H1 (cell line): ENCODE measurements around the gene DLEC1. TPM values are rescaled to one million over a fixed set of nuclear protein-coding genes. Genes with fewer than 3 reads are reported as not detected.

ENCODE experiments used
- CTCF ChIA-PET: fragments of 300-600 bp; sonication (Branson Sonifier 250); formaldehyde crosslinking; loops from one replicate; lab custom pipeline; 2021; ENCODE audit not compliant: partially characterized antibody; lab: Charles Lee
- POLR2A ChIA-PET: fragments of 300-600 bp; sonication (Branson Sonifier 250); formaldehyde crosslinking; loops from one replicate; lab custom pipeline; 2021; ENCODE audit warnings: inconsistent platforms; ENCODE audit not compliant: partially characterized antibody; lab: Charles Lee
- DNase-seq, 2 experiments: peaks; one replicate each; pipeline versions ENCODE4 v3.0.0 to v3.0.0-alpha.2; 2010 to 2022; ENCODE audit warnings: low spot score in 2 of 2, low read depth in 1 of 2, mixed read lengths in 1 of 2
- FAIRE-seq: peaks from 2 replicates; lab custom pipeline; 2011; peaks lifted over from hg19 to GRCh38; lab: Jason Lieb, UNC
- H2AFZ ChIP-seq: 2 replicates; pipeline ENCODE4 v1.8.1; 2012; ENCODE audit warnings: low read length, inconsistent platforms
- H2AK5ac ChIP-seq: 2 replicates; pipeline ENCODE4 v1.6.1; 2013; ENCODE audit warnings: low read depth, low read length
- H2BK120ac ChIP-seq: replicated peaks from 2 replicates; pipeline ENCODE3; 2013; ENCODE audit warnings: low read depth, low read length, inconsistent platforms
- H2BK12ac ChIP-seq: 2 replicates; pipeline ENCODE4 v1.6.1; 2013; ENCODE audit warnings: low read depth, low read length
- H2BK15ac ChIP-seq: 2 replicates; pipeline ENCODE4 v1.6.1; 2013; ENCODE audit warnings: low read length
- H2BK20ac ChIP-seq: 2 replicates; pipeline ENCODE4 v1.6.1; 2013; ENCODE audit warnings: low read length
- H2BK5ac ChIP-seq: 2 replicates; pipeline ENCODE4 v1.6.1; 2013; ENCODE audit warnings: low read depth, low read length
- H3K14ac ChIP-seq: 2 replicates; pipeline ENCODE4 v1.6.1; 2013; ENCODE audit warnings: inconsistent platforms; ENCODE audit not compliant: insufficient read length
- H3K18ac ChIP-seq: 2 replicates; pipeline ENCODE4 v1.6.1; 2013; ENCODE audit warnings: low read length; ENCODE audit errors: extremely low read depth
- H3K23ac ChIP-seq: 2 replicates; pipeline ENCODE4 v1.6.1; 2013; ENCODE audit warnings: inconsistent platforms; ENCODE audit not compliant: insufficient read length
- H3K23me2 ChIP-seq: 2 replicates; pipeline ENCODE4 v1.6.1; 2013; ENCODE audit warnings: low read depth, low read length
- H3K27ac ChIP-seq: 2 replicates; pipeline ENCODE4 v1.6.1; 2011; ENCODE audit warnings: low read depth, low read length, inconsistent platforms
- H3K27me3 ChIP-seq, 4 experiments: replicated peaks in 1 of 4; 1 replicate in 1 of 4; 2 replicates in 3 of 4; pipeline versions ENCODE4 v1.6.1 to v1.8.1; 2011 to 2013; ENCODE audit warnings: low read length in 3 of 4, mild to moderate bottlenecking in 3 of 4, inconsistent platforms in 2 of 4, mixed read lengths in 2 of 4, moderate library complexity in 1 of 4; ENCODE audit not compliant: control insufficient read depth in 3 of 4, insufficient read depth in 3 of 4; ENCODE audit errors: extremely low read depth in 1 of 4
- H3K36me3 ChIP-seq, 4 experiments: 2 replicates each; pipeline versions ENCODE4 v1.6.1 to v1.8.1; 2011 to 2013; ENCODE audit warnings: mild to moderate bottlenecking in 4 of 4, low read length in 3 of 4, moderate library complexity in 2 of 4, control low read depth in 1 of 4, inconsistent platforms in 1 of 4; ENCODE audit not compliant: insufficient read depth in 4 of 4, control insufficient read depth in 2 of 4
- H3K4ac ChIP-seq: replicated peaks from 2 replicates; pipeline ENCODE3; 2013; ENCODE audit warnings: low read length, low read depth, mixed read lengths, inconsistent platforms; ENCODE audit not compliant: insufficient read length
- H3K4me1 ChIP-seq, 4 experiments: replicated peaks in 1 of 4; 1 replicate in 1 of 4; 2 replicates in 3 of 4; pipeline versions ENCODE4 v1.6.1 to v1.8.1; 2011 to 2013; ENCODE audit warnings: low read length in 3 of 4, inconsistent platforms in 2 of 4, mixed read lengths in 1 of 4; ENCODE audit not compliant: insufficient read depth in 4 of 4, control insufficient read depth in 3 of 4
- H3K4me2 ChIP-seq, 2 experiments: 2 replicates each; pipeline versions ENCODE4 v1.6.1 to v1.8.1; 2011 to 2013; ENCODE audit warnings: low read depth in 2 of 2, low read length in 2 of 2, control low read depth in 1 of 2, inconsistent platforms in 1 of 2, mild to moderate bottlenecking in 1 of 2; ENCODE audit not compliant: insufficient read depth in 1 of 2
- H3K4me3 ChIP-seq, 4 experiments: fragments of 200-600, 300-600 bp in 1 of 4; sonication (generic), shearing (Covaris generic), sonication (Bioruptor Twin) in 1 of 4; 2 replicates each; pipeline versions ENCODE4 v1.5.1 to v1.8.1; 2011 to 2016; ENCODE audit warnings: low read length in 4 of 4, low read depth in 3 of 4, control low read depth in 2 of 4, inconsistent platforms in 2 of 4, mild to moderate bottlenecking in 2 of 4, mixed read lengths in 1 of 4, moderate library complexity in 1 of 4; ENCODE audit not compliant: insufficient read depth in 2 of 4; ENCODE audit errors: extremely low read depth in 1 of 4
- H3K56ac ChIP-seq: replicated peaks from 2 replicates; pipeline ENCODE3; 2013; ENCODE audit warnings: low read depth, mild to moderate bottlenecking, mixed read lengths, low read length, inconsistent platforms; ENCODE audit not compliant: insufficient read length
- H3K79me1 ChIP-seq: 2 replicates; pipeline ENCODE4 v1.6.1; 2013; ENCODE audit warnings: low read depth, low read length, control low read depth
- H3K79me2 ChIP-seq, 2 experiments: 2 replicates each; pipeline versions ENCODE4 v1.6.1 to v1.8.1; 2012 to 2013; ENCODE audit warnings: low read length in 2 of 2, mild to moderate bottlenecking in 2 of 2, inconsistent platforms in 1 of 2; ENCODE audit not compliant: insufficient read depth in 2 of 2, control insufficient read depth in 1 of 2
- H3K9ac ChIP-seq, 4 experiments: replicated peaks in 1 of 4; 1 replicate in 1 of 4; 2 replicates in 3 of 4; pipeline versions ENCODE4 v1.6.1 to v1.8.1; 2011 to 2013; ENCODE audit warnings: low read depth in 3 of 4, low read length in 3 of 4, control low read depth in 2 of 4, mild to moderate bottlenecking in 2 of 4, moderate library complexity in 2 of 4, inconsistent platforms in 1 of 4; ENCODE audit errors: extremely low read depth in 1 of 4
- H3K9me3 ChIP-seq, 2 experiments: 2 replicates each; pipeline versions ENCODE4 v1.6.1 to v1.8.1; 2012 to 2013; ENCODE audit warnings: mild to moderate bottlenecking in 2 of 2, moderate library complexity in 2 of 2, control low read depth in 1 of 2, inconsistent platforms in 1 of 2, low read depth in 1 of 2, low read length in 1 of 2, mixed read lengths in 1 of 2; ENCODE audit not compliant: insufficient read depth in 2 of 2
- H4K20me1 ChIP-seq, 2 experiments: replicated peaks in 1 of 2; 2 replicates each; pipeline versions ENCODE3 to v1.8.1; 2011 to 2013; ENCODE audit warnings: inconsistent platforms in 2 of 2, low read length in 2 of 2, mild to moderate bottlenecking in 1 of 2; ENCODE audit not compliant: insufficient read depth in 2 of 2, control insufficient read depth in 1 of 2
- H4K5ac ChIP-seq: 2 replicates; pipeline ENCODE4 v1.6.1; 2013; ENCODE audit warnings: low read length, low read depth, mixed read lengths, inconsistent platforms; ENCODE audit not compliant: insufficient read length
- H4K8ac ChIP-seq: 2 replicates; pipeline ENCODE4 v1.8.0; 2013; ENCODE audit warnings: mild to moderate bottlenecking, moderate library complexity, low read length, inconsistent platforms; ENCODE audit not compliant: insufficient read depth; ENCODE audit errors: extremely low read depth
- H4K91ac ChIP-seq: replicated peaks from 2 replicates; pipeline ENCODE3; 2013; ENCODE audit warnings: low read length, mixed read lengths, inconsistent platforms; ENCODE audit not compliant: insufficient read length
- FOSL1 ChIP-seq: IDR thresholded peaks from 2 replicates; pipeline ENCODE4 v1.6.1; 2011; ENCODE audit warnings: mild to moderate bottlenecking, low read depth, low read length, moderate library complexity; ENCODE audit not compliant: insufficient read depth
- GABPA ChIP-seq: IDR thresholded peaks from 2 replicates; pipeline ENCODE4 v1.6.1; 2011; ENCODE audit warnings: mild to moderate bottlenecking, low read length, moderate library complexity, borderline replicate concordance; ENCODE audit not compliant: insufficient read depth
- KDM4A ChIP-seq: IDR thresholded peaks from one replicate; pipeline ENCODE4 v1.7.1; 2012; ENCODE audit warnings: low read depth, mild to moderate bottlenecking, moderate library complexity, low read length, inconsistent platforms; ENCODE audit not compliant: severe bottlenecking
- WGBS, 2 experiments: shearing (Covaris generic) in 1 of 2; methylation state at CpG; one replicate each; pipeline versions ENCODE4 v1.1.6 to v1.1.7; 2013 to 2015; ENCODE audit warnings: low lambda C conversion rate in 2 of 2, mixed read lengths in 2 of 2, inconsistent platforms in 1 of 2, low coverage in 1 of 2, missing lambda C conversion rate in 1 of 2; ENCODE audit not compliant: insufficient replicate concordance in 2 of 2, insufficient coverage in 1 of 2, insufficient read length in 1 of 2; ENCODE audit errors: extremely low coverage in 1 of 2, missing lambda C conversion rate in 1 of 2; 5-methylcytosine and 5-hydroxymethylcytosine counted together
- polyA plus RNA-seq, 7 experiments: library from polyadenylated mRNA; depleted of rRNA in 3 of 7; stranded (reverse) in 5 of 7; unstranded in 2 of 7; fragments of >200 nt in 5 of 7; fragments of 200-250 nt in 2 of 7; gene quantifications; 1 replicate in 5 of 7; 2 replicates in 1 of 7; 4 replicates in 1 of 7; pipeline versions ENCODE4 v1.2.1 to v1.2.3, GENCODE V29; 2011 to 2013; ENCODE audit warnings: missing spikeins in 2 of 7, mixed read lengths in 2 of 7
- total RNA-seq: library from RNA; stranded (reverse); fragmentation: NEBNext Ultra II Directional; extraction: Animal tissue kit (Norgen Biotek cat#: 25700); gene quantifications from 2 replicates; pipeline ENCODE4 v1.2.1, GENCODE V29; 2021

The DLEC1 gene
- total and polyA plus RNA-seq, 2 of the 8 experiments (the other 6 are each of a cell fraction or from before 2014, with no cell fraction given), result 0.26 to 0.76 TPM

DNA sequence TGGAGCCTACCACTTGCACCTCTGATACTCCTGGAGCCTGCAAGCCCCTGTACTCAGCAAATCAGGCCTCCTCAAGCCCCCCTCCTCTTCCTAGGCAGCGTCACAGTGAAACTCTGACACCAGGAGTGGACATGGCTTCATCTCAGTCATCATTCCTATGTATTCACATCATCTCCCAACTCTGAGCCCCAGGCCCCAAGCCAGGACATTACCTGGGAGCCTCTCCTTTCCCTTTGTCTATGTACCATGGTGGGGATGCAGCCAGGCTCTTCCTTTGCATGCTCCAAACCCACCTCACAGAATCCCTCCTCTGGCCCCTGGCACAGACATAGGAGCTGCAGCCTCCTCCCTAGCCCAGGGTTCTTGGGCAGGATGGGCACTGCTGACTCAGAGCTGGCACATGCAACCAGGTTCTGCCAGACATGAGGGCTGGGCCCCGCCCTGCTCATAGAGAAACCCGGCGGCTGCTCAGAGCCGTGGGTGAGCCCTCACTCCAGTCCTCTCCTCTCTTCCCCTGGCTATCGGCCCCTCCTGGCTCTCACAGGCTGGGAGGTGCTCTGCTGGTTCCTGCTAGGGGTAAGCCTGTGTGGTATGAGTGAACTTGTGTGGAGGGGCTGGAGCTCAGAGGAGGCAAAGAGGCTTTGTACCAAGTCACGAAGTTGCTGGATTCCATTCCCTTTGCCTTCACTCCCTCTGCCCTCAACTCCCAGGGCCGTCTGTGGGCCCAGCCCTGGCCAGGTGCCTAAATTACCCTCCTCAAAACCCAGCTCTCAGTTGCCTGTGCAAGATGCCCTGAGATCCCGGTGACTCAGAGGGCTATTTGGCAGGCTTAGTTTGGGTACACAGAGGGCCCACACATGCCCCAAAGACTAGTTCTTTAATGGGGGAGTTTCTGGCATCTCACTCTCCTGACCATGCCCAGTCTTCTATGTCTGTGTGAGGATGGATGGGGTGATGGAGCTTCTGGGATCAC, 7.7 kb upstream of the DLEC1 start:
- H2BK20ac ChIP-seq, result no peak overlapping the region
- no peak overlapping the region; the same call in 1 of the 2 replicates for H2BK15ac ChIP-seq
- no peak overlapping the region for H3K27ac ChIP-seq
- H4K5ac ChIP-seq, result no peak overlapping the region
- POLR2A ChIA-PET, result interaction anchor here (1.4 to 2.2 kb wide), 2 partner anchors 10 to 37 kb away, joined by 3 to 5 read pairs; no protein-coding TSS in a partner anchor
- no peaks in the 10 kb centered on the region for H3K79me1 ChIP-seq
- H3K23ac ChIP-seq, result no peak overlapping the region
- H3K9me3 ChIP-seq, result no peaks in the 10 kb centered on the region
- H2AK5ac ChIP-seq, result no peak overlapping the region
- H2BK5ac ChIP-seq, result no peak overlapping the region
- peaks cover 0 to 6% (median 3%) of the 10 kb centered on the region in 4 experiments; a peak in 4 of 7 replicates for H3K4me1 ChIP-seq
- peaks cover 6 to 8% of the 10 kb centered on the region in 2 experiments for H4K20me1 ChIP-seq
- WGBS, 2 experiments, result 58% methylated on average over 6 of the region's 9 CpGs; no CpG with 5 or more reads in 1 of the 2 experiments
- FAIRE-seq, result no peak
- no peak overlapping the region for H3K9ac ChIP-seq
- H3K18ac ChIP-seq, result no peak overlapping the region
- H2BK12ac ChIP-seq, result no peak overlapping the region
- no peaks in the 10 kb centered on the region for H3K79me2 ChIP-seq
- H3K23me2 ChIP-seq, result peaks cover 12% of the 10 kb centered on the region; the same call in 1 of the 2 replicates
- no peak for DNase-seq
- CTCF ChIA-PET, result interaction anchor here (0.6 to 4.1 kb wide), 7 partner anchors 25 to 176 kb away, joined by 3 to 15 read pairs (median 4); no protein-coding TSS in a partner anchor
- no peak for TF ChIP-seq KDM4A
- no peak for TF ChIP-seq GABPA
- TF ChIP-seq FOSL1, result no peak
- no peak overlapping the region for H2AFZ ChIP-seq
- H3K4me2 ChIP-seq, result no peak overlapping the region
- no peak overlapping the region for H3K56ac ChIP-seq
- no peak overlapping the region for H2BK120ac ChIP-seq
- H3K4me3 ChIP-seq, result no peak overlapping the region
- no peak overlapping the region; the same call in 1 of the 2 replicates for H4K8ac ChIP-seq
- H3K27me3 ChIP-seq, result peaks cover 27 to 52% (median 44%) of the 10 kb centered on the region in 4 experiments
- H3K4ac ChIP-seq, result no peak overlapping the region
- H4K91ac ChIP-seq, result no peak overlapping the region
- H3K36me3 ChIP-seq, result no peaks in the 10 kb centered on the region
- no peak overlapping the region for H3K14ac ChIP-seq
